HL-60 (cell line): ENCODE results near the gene ZDHHC21.

Experiments
- DNase-seq, 2 experiments: peaks; one replicate each; pipeline ENCODE4 v3.0.0-alpha.2; 2010 to 2020; ENCODE audit warnings: low read depth in 1 of 2, low spot score in 1 of 2
- H3K27ac ChIP-seq: fragments of 250-450 bp; sonication (Bioruptor Pico); replicated peaks from 2 replicates; pipeline ENCODE4 v1.5.1; 2020; ENCODE audit warnings: mild to moderate bottlenecking, moderate library complexity
- H3K27me3 ChIP-seq: fragments of 250-450 bp; sonication (Bioruptor Pico); 2 replicates; pipeline ENCODE4 v1.5.1; 2021; ENCODE audit warnings: mild to moderate bottlenecking, moderate library complexity; ENCODE audit not compliant: insufficient read depth, poor library complexity, severe bottlenecking
- H3K4me3 ChIP-seq: replicated peaks from 2 replicates; pipeline ENCODE4 v1.5.1; 2011; ENCODE audit warnings: mild to moderate bottlenecking, control low read depth, low read length; ENCODE audit not compliant: insufficient read depth
- GABPA ChIP-seq: IDR thresholded peaks from 2 replicates; pipeline ENCODE4 v1.6.1; 2012; ENCODE audit warnings: low read depth
- POLR2AphosphoS5 ChIP-seq: IDR thresholded peaks from 2 replicates; pipeline ENCODE4 v1.6.1; 2012; ENCODE audit warnings: low read depth
- REST ChIP-seq: IDR thresholded peaks from 2 replicates; pipeline ENCODE4 v1.6.1; 2012; ENCODE audit warnings: low read depth; ENCODE audit not compliant: insufficient replicate concordance
- SPI1 ChIP-seq: IDR thresholded peaks from 2 replicates; pipeline ENCODE4 v1.6.1; 2012; ENCODE audit warnings: low read depth, mild to moderate bottlenecking, borderline replicate concordance
- TF ChIP-seq, protein P1 (sequence below): IDR thresholded peaks from one replicate; pipeline ENCODE4 v1.5.1; 2011; ENCODE audit warnings: low read length, control low read depth, inconsistent platforms; ENCODE audit not compliant: insufficient read depth

The ZDHHC21 gene

DNA sequence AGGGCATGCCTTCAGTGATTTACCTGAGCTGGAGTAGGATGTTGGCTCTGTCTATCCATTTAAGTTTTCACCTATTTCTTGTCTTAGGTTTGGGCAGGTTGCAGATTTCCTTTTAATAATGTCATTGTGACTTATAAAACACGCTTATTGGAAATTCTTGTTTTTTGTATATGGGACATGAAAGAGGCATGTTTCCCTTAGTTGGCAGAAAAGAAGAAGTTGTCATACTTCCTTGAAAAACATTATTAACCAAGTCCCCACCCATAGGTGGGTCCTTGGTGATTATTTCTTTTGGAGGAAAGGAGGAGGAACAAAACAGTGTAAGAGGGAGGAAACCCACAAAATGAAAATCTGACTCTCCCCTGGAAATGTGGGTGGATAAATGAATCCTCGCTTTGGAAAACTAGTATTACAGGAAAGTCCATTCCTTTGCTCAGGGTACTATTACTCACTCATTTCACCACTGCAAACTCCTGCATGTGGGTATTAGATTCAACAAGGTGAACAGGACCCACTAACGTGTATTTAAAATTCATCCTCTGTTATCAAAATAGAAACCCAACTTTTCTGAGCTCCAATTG is 20.0 kb upstream of the ZDHHC21 start:
- Histone ChIP-seq H3K4me3 (no peak overlapping the region), H3K27me3 (no peaks in the 10 kb centered on the region), H3K27ac (no peak overlapping the region)
- TF ChIP-seq SPI1 (no peak), GABPA (no peak)
- TF ChIP-seq, protein P1, sequence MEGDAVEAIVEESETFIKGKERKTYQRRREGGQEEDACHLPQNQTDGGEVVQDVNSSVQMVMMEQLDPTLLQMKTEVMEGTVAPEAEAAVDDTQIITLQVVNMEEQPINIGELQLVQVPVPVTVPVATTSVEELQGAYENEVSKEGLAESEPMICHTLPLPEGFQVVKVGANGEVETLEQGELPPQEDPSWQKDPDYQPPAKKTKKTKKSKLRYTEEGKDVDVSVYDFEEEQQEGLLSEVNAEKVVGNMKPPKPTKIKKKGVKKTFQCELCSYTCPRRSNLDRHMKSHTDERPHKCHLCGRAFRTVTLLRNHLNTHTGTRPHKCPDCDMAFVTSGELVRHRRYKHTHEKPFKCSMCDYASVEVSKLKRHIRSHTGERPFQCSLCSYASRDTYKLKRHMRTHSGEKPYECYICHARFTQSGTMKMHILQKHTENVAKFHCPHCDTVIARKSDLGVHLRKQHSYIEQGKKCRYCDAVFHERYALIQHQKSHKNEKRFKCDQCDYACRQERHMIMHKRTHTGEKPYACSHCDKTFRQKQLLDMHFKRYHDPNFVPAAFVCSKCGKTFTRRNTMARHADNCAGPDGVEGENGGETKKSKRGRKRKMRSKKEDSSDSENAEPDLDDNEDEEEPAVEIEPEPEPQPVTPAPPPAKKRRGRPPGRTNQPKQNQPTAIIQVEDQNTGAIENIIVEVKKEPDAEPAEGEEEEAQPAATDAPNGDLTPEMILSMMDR, result no peak
- no peak for DNase-seq

GRCh38 chr9:14710804-14711203 is 17.6 kb upstream of the ZDHHC21 start:
- Histone ChIP-seq H3K4me3 (no peak overlapping the region), H3K27me3 (no peaks in the 10 kb centered on the region), H3K27ac (no peak overlapping the region)
- TF ChIP-seq POLR2AphosphoS5, result no peak
- TF ChIP-seq REST, result no peak
- TF ChIP-seq, protein P1, result no peak
- no peak for TF ChIP-seq SPI1
- no peak for TF ChIP-seq GABPA
- no peak for DNase-seq

GRCh38 chr9:14706530-14707140 is 13.4 kb upstream of the ZDHHC21 start:
- no peak for DNase-seq
- no peaks in the 10 kb centered on the region for H3K27me3 ChIP-seq
- no peak overlapping the region for H3K4me3 ChIP-seq
- TF ChIP-seq SPI1, result no peak
- no peak for TF ChIP-seq GABPA
- TF ChIP-seq REST, result no peak
- TF ChIP-seq, protein P1, result no peak
- no peak for TF ChIP-seq POLR2AphosphoS5
- no peak overlapping the region for H3K27ac ChIP-seq

GRCh38 chr9:14705079-14705478 is 11.8 kb upstream of the ZDHHC21 start:
- TF ChIP-seq, protein P1, result no peak
- TF ChIP-seq SPI1 (no peak), GABPA (no peak), POLR2AphosphoS5 (no peak), REST (no peak)
- H3K27ac ChIP-seq, result no peak overlapping the region
- H3K4me3 ChIP-seq, result no peak overlapping the region
- H3K27me3 ChIP-seq, result no peaks in the 10 kb centered on the region
- no peak for DNase-seq
